Neural cell (in vitro differentiated cells): ENCODE measurements around the gene RNF41. TPM values are rescaled to one million over a fixed set of nuclear protein-coding genes. Genes with fewer than 3 reads are reported as not detected.

Experiments used
- polyA plus RNA-seq: library from polyadenylated mRNA; depleted of rRNA; stranded (reverse); fragments of >200 nt; gene quantifications from 2 replicates; pipeline ENCODE4 v1.2.3, GENCODE V29; 2014

RNF41 gene
- polyA plus RNA-seq, 1 donor from 2014 or later, result 108 TPM

Other genes with a start within 250 kb of the RNF41 start
- gene RAB5B, start 247.8 kb downstream of the RNF41 start, polyA plus RNA-seq, result 39.6 and 43.9 TPM in 2 replicates
- 13.1 and 20.4 TPM in 2 replicates for gene SUOX, start 224.6 kb downstream of the RNF41 start, polyA plus RNA-seq
- gene IKZF4, start 200.9 kb downstream of the RNF41 start, polyA plus RNA-seq, result 4.8 and 5.0 TPM in 2 replicates
- 598 and 686 TPM in 2 replicates for gene RPS26, start 180.0 kb downstream of the RNF41 start, polyA plus RNA-seq
- gene ERBB3, start 141.8 kb downstream of the RNF41 start, polyA plus RNA-seq, result 0.58 and 0.78 TPM in 2 replicates
- gene PA2G4, start 117.4 kb downstream of the RNF41 start, polyA plus RNA-seq, result 109 and 115 TPM in 2 replicates
- gene RPL41, start 105.3 kb downstream of the RNF41 start, polyA plus RNA-seq, result 1,970 and 2,186 TPM in 2 replicates
- gene ZC3H10, start 103.7 kb downstream of the RNF41 start, polyA plus RNA-seq, result 6.7 and 11.3 TPM in 2 replicates
- 19.6 and 25.1 TPM in 2 replicates for gene ESYT1, start 93.7 kb downstream of the RNF41 start, polyA plus RNA-seq
- 369 and 376 TPM in 2 replicates for gene MYL6B, start 69.3 kb downstream of the RNF41 start, polyA plus RNA-seq
- 2,918 and 3,234 TPM in 2 replicates for gene MYL6, start 63.6 kb downstream of the RNF41 start, polyA plus RNA-seq
- 85.6 and 93.2 TPM in 2 replicates for gene SMARCC2, start 32.4 kb downstream of the RNF41 start, polyA plus RNA-seq
- 54.3 and 79.1 TPM in 2 replicates for gene NABP2, start 2.4 kb upstream of the RNF41 start, polyA plus RNA-seq
- 0.33 TPM in 1 of 2 replicates, not detected in the other for gene SLC39A5, start 8.1 kb upstream of the RNF41 start, polyA plus RNA-seq
- 7.3 and 8.3 TPM in 2 replicates for gene ANKRD52, start 36.5 kb upstream of the RNF41 start, polyA plus RNA-seq
- 56.5 and 62.4 TPM in 2 replicates for gene COQ10A, start 45.0 kb upstream of the RNF41 start, polyA plus RNA-seq
- 65.7 and 101 TPM in 2 replicates for gene CS, start 78.4 kb upstream of the RNF41 start, polyA plus RNA-seq
- gene CNPY2, start 94.1 kb upstream of the RNF41 start, polyA plus RNA-seq, result 169 and 175 TPM in 2 replicates
- 63.0 and 80.1 TPM in 2 replicates for gene PAN2, start 112.1 kb upstream of the RNF41 start, polyA plus RNA-seq
- gene IL23A, start 117.0 kb upstream of the RNF41 start, polyA plus RNA-seq, result 0.31 TPM in 1 of 2 replicates, not detected in the other
- 88.2 and 99.3 TPM in 2 replicates for gene STAT2, start 138.2 kb upstream of the RNF41 start, polyA plus RNA-seq
- gene APOF, start 140.9 kb upstream of the RNF41 start, polyA plus RNA-seq, result not detected in 2 replicates
- gene TIMELESS, start 227.5 kb upstream of the RNF41 start, polyA plus RNA-seq, result 2.5 and 4.4 TPM in 2 replicates
- not detected in 2 replicates for gene MIP, start 232.7 kb upstream of the RNF41 start, polyA plus RNA-seq
- gene SPRYD4, start 246.7 kb upstream of the RNF41 start, polyA plus RNA-seq, result 1.8 and 2.1 TPM in 2 replicates